Stimulated activated CD8-positive, alpha-beta memory T cell treated with anti-CD3 and anti-CD28 coated beads, Interleukin-15, amount 100 ng/mL, for 48 hours (primary cell): Measurements from ENCODE around the gene AKR1C3.
"Not testable (repeated sequence)": the region's sequence is repeated elsewhere in the genome, so short reads cannot be mapped to it uniquely, and the experiment has no call there.

Source experiments
- DNase-seq, 2 donors: peaks; one replicate each; pipeline ENCODE4 v3.0.0-alpha.2; 2020; ENCODE audit warnings: low read depth in 2 of 2

Gene AKR1C3

DNA sequence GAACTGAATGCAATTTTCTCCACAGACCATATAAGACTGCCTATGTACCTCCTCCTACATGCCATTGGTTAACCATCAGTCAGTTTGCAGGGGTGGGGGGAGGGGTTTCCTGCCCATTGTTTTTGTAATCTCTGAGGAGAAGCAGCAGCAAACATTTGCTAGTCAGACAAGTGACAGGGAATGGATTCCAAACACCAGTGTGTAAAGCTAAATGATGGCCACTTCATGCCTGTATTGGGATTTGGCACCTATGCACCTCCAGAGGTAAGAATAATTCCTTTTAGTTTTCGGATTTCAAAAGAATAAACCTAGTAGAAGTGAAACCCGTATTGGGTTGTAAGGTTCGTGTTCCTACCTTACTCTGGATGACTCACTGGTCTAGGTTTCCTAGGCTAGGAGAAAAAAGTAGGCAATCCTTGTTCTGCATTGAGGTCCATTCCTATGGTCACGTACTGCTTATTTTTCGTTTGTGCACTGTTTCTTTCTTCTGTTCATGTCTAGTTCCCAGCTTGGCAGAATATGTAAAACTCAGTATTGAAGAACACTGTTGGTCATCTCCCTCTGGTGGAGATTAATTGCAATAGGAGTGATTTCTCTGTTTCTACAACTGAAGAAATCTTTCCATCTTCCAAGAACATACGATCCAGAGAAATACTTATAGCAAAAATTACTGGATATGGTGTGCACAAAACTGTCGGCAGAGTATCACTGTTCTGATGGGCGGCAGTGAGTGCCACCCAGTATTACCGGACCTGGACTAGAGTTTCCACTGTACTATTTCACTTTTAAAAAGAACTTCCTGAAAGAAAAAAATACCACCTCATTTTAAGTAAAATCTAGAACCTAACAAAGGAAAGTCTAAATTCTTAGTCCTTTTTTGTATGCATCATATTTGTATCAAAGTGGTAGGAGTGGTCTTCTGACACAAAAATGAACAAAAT is at the start of gene AKR1C3:
Gene AKR1C3, plus strand, starts transcription at position 150 of the 941 bp plus-strand sequence. Its CDS starts 31 bp downstream, at position 181.
- no peak for DNase-seq

DNA sequence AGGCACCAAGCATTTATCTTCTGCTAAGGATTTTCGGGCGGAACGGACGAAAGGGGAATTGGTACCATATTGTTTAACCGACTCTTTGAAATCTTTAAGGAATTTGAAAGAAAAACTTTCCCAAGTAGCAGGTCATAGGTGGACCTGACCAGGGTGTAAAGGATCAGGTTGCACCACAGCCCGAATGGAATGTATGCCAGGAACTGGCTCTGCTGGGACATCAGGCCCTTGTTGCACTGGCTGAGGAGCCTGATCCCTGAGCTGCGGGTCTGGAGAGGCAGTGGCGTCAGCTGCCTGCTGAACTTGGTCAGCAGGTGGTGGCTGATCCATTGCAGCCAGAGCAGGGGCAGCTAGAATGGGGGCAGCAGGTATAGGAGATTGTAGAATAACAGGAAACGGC is 49.1 kb upstream of the AKR1C3 start:
- no peak for DNase-seq

DNA sequence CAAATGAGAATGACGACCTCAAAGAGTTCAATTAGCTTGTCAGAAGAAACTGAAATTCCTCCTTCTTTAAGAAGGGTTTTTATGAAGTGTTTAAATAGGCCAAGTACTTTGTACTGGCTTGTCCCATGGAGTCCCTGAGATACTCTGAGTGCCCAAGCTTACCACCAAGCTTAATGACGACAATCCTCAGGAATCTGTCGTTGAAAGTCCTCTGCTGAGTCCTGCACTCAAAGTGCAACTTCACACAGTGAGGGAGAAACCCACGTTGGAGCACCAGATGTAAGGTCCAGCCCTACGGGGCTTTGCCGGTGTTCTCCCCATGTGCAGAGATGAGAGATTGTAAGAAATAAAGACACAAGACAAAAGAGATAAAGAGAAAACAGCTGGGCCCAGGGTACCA is 47.8 kb upstream of the AKR1C3 start:
- no peak for DNase-seq

- not testable (repeated sequence) for DNase-seq
Measured at GRCh38 chr10:5047055-5047454, 47.2 kb upstream of the AKR1C3 start.

- no peak for DNase-seq
Measured at GRCh38 chr10:5047912-5048628, 46.1 kb upstream of the AKR1C3 start.

GRCh38 chr10:5052951-5053500 is 41.2 kb upstream of the AKR1C3 start:
- not testable (repeated sequence) for DNase-seq

GRCh38 chr10:5054831-5055230 is 39.4 kb upstream of the AKR1C3 start:
- DNase-seq, result not testable (repeated sequence)

DNA sequence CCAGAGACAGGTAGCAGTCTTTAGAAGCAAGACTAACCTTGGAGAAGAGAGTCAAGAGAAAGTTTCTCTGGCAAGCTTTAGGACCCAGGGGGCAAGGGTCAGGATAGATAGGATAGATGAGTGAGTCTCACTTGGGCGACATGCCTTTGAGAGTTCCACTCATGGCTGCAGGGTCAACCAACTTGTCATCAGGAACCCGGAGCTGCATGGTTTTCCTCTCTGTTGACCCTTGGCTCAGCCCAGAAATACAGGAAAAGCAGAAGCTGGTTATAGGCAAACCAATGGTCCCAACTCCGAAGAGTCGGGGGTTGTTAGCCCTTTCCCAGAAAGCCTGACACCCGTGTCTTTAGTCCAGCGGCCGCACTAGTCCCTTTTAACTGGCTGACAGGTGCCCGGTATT is 34.9 kb upstream of the AKR1C3 start:
- DNase-seq, result not testable (repeated sequence)

GRCh38 chr10:5060791-5061190 is 33.4 kb upstream of the AKR1C3 start:
- not testable (repeated sequence) for DNase-seq

DNA sequence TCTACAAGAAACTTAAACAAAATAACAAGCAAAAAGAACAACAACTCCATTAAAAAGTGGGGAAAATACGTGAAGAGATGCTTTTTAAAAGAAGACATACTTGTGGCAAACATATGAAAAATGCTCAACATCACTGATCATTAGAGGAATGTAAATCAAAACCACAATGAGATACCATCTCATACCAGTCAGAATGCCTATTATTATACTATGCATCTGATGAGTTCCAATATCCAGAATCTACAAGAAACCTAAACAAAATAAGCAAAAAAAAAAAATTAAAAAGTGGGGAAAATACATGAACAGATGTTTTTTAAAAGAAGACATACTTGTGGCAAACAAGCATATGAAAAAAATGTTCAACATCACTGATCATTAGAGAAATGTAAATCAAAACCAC is 29.6 kb upstream of the AKR1C3 start:
- DNase-seq, result no peak

- no peak for DNase-seq
Measured at GRCh38 chr10:5068274-5068984, 25.8 kb upstream of the AKR1C3 start.

GRCh38 chr10:5070648-5071410 is 23.4 kb upstream of the AKR1C3 start:
- no peak for DNase-seq

GRCh38 chr10:5071411-5072198 is 22.6 kb upstream of the AKR1C3 start:
- DNase-seq, result no peak

GRCh38 chr10:5073659-5074058 is 20.6 kb upstream of the AKR1C3 start:
- no peak for DNase-seq

DNA sequence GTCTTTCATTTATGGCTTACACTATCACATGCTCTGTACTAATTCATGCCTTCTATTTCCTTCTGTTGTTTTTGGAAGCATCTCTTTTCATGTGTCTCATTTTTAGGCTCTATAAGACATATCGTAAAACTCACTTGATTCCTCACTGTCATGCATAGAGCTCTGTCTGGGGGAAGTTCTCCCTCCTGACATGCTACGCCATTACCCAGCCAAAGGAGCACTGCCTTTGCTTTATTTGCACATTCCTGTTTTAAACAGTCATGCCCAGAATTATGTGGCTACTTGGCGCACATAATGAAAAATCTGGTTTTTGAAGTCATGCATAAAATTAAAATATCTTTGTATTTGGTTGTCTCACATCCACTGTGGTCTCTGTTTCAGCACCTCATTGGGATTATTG is 17.6 kb upstream of the AKR1C3 start:
- no peak for DNase-seq

DNA sequence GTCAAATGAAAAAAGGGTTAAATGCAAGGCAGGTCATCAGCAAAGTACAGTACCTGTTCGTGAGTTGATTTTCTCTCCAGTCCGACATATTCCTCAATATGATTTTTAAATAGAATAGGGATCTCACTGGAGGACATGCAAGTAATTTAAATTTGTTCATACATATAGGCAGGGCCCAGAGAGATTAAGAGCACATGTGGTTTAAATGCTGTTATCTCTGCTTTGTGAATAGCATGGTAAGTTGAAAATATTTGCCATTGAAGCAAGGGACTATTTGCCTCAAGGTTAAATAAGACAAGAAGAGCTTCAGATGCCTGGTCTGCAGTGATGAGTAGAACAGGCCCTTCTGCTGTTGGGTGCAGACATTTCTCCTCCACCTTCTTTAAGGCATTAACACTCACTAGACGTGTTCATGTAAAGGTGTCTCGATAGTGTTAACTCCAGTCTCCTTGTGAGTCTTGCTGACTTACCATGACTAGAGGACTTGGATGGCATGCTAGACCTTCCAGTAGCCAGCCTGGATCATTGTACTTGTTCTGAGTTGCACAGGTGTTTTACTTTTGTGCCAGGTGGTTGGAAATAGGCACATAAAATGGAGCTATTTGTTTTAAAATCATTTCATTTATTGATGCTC is 15.6 kb upstream of the AKR1C3 start:
- DNase-seq, result no peak

- no peak for DNase-seq
Measured at GRCh38 chr10:5079306-5079830, 14.8 kb upstream of the AKR1C3 start.

GRCh38 chr10:5079836-5080235 is 14.4 kb upstream of the AKR1C3 start:
- DNase-seq, result no peak

- DNase-seq, result no peak
Measured at GRCh38 chr10:5081091-5081490, 13.1 kb upstream of the AKR1C3 start.
